Activated CD8-positive, alpha-beta memory T cell treated with anti-CD3 and anti-CD28 coated beads, Interleukin-2, amount 10 ng/mL, durations not matched to agents 7 days and 5 days (primary cell): ENCODE measurements around the gene SERPINE2. TPM values are rescaled to one million over a fixed set of nuclear protein-coding genes. Genes with fewer than 3 reads are reported as not detected.
A peak's percentile ranks its signal among the peaks of the same experiment; 100 is the strongest.

ENCODE experiments used
- ATAC-seq: fragments of 150-1000 bp; cut with Tn5 transposase; one replicate; pipeline ENCODE4 v1.10.0; 2021; ENCODE audit warnings: moderate library complexity
- CTCF ChIA-PET: fragments of 350-600 bp; sonication (Branson Sonifier 250); formaldehyde crosslinking; loops from one replicate; lab custom pipeline; 2021; ENCODE audit warnings: antibody characterized with exemption; lab: Charles Lee
- DNase-seq: peaks from one replicate; pipeline ENCODE4 v3.0.0-alpha.2; 2020
- H3K27ac Mint-ChIP-seq: one replicate; pipeline ENCODE4 v1.8.0; 2021; ENCODE audit warnings: mild to moderate bottlenecking, mixed read lengths
- H3K27me3 Mint-ChIP-seq: one replicate; pipeline ENCODE4 v1.8.0; 2021; ENCODE audit warnings: mixed read lengths
- H3K36me3 Mint-ChIP-seq: one replicate; pipeline ENCODE4 v1.8.0; 2021; ENCODE audit warnings: mild to moderate bottlenecking, mixed read lengths
- H3K4me1 Mint-ChIP-seq: one replicate; pipeline ENCODE4 v1.8.0; 2021; ENCODE audit warnings: mixed read lengths
- H3K4me3 Mint-ChIP-seq: one replicate; pipeline ENCODE4 v1.8.0; 2021; ENCODE audit warnings: mild to moderate bottlenecking, moderate library complexity, mixed read lengths
- H3K9me3 Mint-ChIP-seq: one replicate; pipeline ENCODE4 v1.8.0; 2022; ENCODE audit warnings: low read depth, mixed read lengths
- total RNA-seq, 2 experiments: library from RNA; stranded (reverse); gene quantifications; one replicate each; pipeline ENCODE4 v1.2.3, GENCODE V29; 2021

Gene SERPINE2
- total RNA-seq, 2 experiments from 2014 or later, result 1.9 to 8.2 TPM

- Mint-ChIP-seq H3K27ac (no peak overlapping the region), H3K4me3 (no peak overlapping the region), H3K36me3 (no peaks in the 10 kb centered on the region), H3K4me1 (no peaks in the 10 kb centered on the region), H3K27me3 (no peaks in the 10 kb centered on the region), H3K9me3 (no peaks in the 10 kb centered on the region)
- CTCF ChIA-PET, result interaction anchor here (1.4 to 5.6 kb wide), 2 partner anchors 7 to 17 kb away, joined by 4 to 44 read pairs; no protein-coding TSS in a partner anchor
- DNase-seq (no peak), ATAC-seq (no peak)
These were observed 62.4 kb downstream of the SERPINE2 start for GRCh38 chr2:223976635-223977226.

DNA sequence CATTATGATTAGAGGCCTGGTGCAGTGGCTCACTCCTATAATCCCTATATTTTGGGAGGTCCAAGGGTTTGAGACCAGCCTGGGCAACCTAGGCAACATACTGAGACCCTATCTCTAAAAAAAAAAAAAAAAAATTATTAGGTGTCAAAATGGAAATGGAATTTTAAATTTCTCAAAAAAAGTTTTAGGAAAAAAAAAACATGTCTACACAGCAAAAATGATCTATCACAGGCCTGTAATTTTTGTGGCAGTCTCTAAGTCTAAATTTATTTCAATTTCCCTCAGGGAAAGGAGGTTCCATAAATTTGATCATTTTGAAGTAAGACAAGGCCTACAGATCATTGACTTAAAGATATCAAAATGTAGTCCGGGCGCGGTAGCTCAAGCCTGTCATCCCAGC, 65.5 kb downstream of the SERPINE2 start:
- Mint-ChIP-seq H3K9me3 (no peaks in the 10 kb centered on the region), H3K4me3 (no peak overlapping the region)

GRCh38 chr2:223972656-223973102, 66.4 kb downstream of the SERPINE2 start:
- no peaks in the 10 kb centered on the region for H3K9me3 Mint-ChIP-seq
- no peak for ATAC-seq
- H3K4me3 Mint-ChIP-seq, result no peak overlapping the region
- no peak overlapping the region for H3K27ac Mint-ChIP-seq
- no peak for DNase-seq
- H3K36me3 Mint-ChIP-seq, result no peaks in the 10 kb centered on the region
- H3K4me1 Mint-ChIP-seq, result no peaks in the 10 kb centered on the region
- no peaks in the 10 kb centered on the region for H3K27me3 Mint-ChIP-seq
- CTCF ChIA-PET, result interaction anchor here (5.4 to 6.2 kb wide), 2 partner anchors 20 to 312 kb away, joined by 57 to 103 read pairs; no protein-coding TSS in a partner anchor

More for the DNA sequence above, 65.5 kb downstream of the SERPINE2 start:
- CTCF ChIA-PET, result interaction anchor here (5.4 kb wide), 1 partner anchor 19 kb away, joined by 57 read pairs; no protein-coding TSS in a partner anchor
- no peak for DNase-seq
- Mint-ChIP-seq H3K36me3 (no peaks in the 10 kb centered on the region), H3K4me1 (no peaks in the 10 kb centered on the region), H3K27me3 (no peaks in the 10 kb centered on the region), H3K27ac (no peak overlapping the region)
- ATAC-seq, result no peak

GRCh38 chr2:223971731-223972130, 67.4 kb downstream of the SERPINE2 start:
- Mint-ChIP-seq H3K27ac (no peak overlapping the region), H3K4me3 (no peak overlapping the region), H3K9me3 (no peaks in the 10 kb centered on the region), H3K4me1 (no peaks in the 10 kb centered on the region), H3K36me3 (peaks cover 2% of the 10 kb centered on the region), H3K27me3 (no peaks in the 10 kb centered on the region)
- CTCF ChIA-PET, result interaction anchor here (0.7 to 6.2 kb wide), 8 partner anchors 8 to 679 kb away, joined by 3 to 103 read pairs (median 29); partner anchors contain the start of gene MRPL44
- DNase-seq (no peak), ATAC-seq (no peak)

DNA sequence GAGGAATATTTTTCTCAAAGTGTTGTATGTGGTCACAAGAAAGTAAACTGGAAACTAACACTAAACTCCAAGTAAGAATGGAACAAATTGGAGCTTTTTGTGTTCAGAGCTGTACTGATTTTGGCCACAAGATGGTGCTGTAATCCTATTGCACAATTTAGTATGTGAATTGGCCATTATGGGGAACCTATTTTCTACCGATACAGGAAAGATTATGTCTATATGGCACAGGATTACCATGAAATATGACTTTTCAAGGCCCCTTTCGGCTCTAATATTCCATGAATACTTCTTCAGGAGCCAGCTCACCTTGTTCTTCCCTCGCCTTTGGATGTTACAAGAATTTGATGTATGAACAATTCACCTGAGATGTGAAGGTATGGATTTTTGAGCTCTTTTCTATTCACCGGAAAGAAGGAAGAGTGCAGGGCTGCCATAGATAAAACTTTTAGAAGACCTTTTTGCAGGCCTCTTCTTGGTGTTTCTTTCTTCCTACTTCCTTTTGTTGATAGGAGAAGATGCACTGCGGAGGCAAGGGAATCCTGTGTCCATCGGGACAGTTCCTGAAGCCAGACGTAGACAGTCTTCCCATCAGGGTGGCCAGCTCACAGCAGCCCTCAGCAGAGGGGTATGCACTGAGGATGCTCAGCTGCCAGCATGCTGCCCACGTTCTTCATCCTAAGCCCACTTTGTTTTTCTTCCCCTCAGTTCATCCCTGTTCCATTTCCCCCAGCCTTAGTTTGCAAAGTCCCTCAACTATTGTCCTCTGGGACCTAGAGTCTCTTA, 68.5 kb downstream of the SERPINE2 start:
- Mint-ChIP-seq H3K4me3 (no peak overlapping the region), H3K27ac (no peak overlapping the region), H3K9me3 (no peaks in the 10 kb centered on the region), H3K36me3 (peaks cover 5% of the 10 kb centered on the region), H3K27me3 (no peaks in the 10 kb centered on the region), H3K4me1 (peaks cover 1% of the 10 kb centered on the region)
- DNase-seq (peak; percentile 61), ATAC-seq (peak; percentile 64)
- CTCF ChIA-PET, result interaction anchor here (0.8 to 6.2 kb wide), 32 partner anchors 9 to 680 kb away, joined by 3 to 103 read pairs (median 5); partner anchors contain the start of genes MRPL44 and WDFY1

GRCh38 chr2:223969856-223970255, 69.2 kb downstream of the SERPINE2 start:
- Mint-ChIP-seq H3K9me3 (no peaks in the 10 kb centered on the region), H3K36me3 (peaks cover 7% of the 10 kb centered on the region), H3K27ac (no peak overlapping the region), H3K4me3 (no peak overlapping the region), H3K27me3 (no peaks in the 10 kb centered on the region), H3K4me1 (peaks cover 4% of the 10 kb centered on the region)
- CTCF ChIA-PET, result interaction anchor here (0.7 to 6.2 kb wide), 32 partner anchors 9 to 681 kb away, joined by 3 to 103 read pairs (median 5); partner anchors contain the start of genes MRPL44 and WDFY1
- no peak for DNase-seq
- ATAC-seq, result no peak

DNA sequence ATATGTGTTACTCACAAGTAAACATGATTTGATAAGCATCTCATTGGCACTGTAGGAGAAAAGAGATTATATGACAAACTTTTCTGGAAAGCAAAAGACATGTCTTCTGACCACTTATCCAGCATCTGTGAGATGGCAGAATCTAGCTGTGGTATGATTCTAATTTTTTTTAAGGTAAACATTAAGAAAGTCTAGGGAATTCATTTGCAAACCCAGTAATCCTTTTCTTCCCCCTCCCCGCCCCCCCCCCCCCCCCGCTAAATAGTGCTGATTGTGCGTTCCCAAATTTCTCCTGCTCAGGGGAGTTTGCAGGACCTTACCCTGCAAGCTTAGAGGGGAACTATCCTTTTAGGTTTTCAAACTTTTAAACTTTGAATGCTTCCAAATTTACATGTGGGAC, 69.8 kb downstream of the SERPINE2 start:
- Mint-ChIP-seq H3K27ac (no peak overlapping the region), H3K27me3 (no peaks in the 10 kb centered on the region), H3K9me3 (no peaks in the 10 kb centered on the region), H3K36me3 (peaks cover 9% of the 10 kb centered on the region), H3K4me1 (peaks cover 4% of the 10 kb centered on the region), H3K4me3 (no peak overlapping the region)
- ATAC-seq (no peak), DNase-seq (no peak)
- CTCF ChIA-PET, result interaction anchor here (0.7 to 6.2 kb wide), 21 partner anchors 8 to 681 kb away, joined by 3 to 103 read pairs (median 9); partner anchors contain the start of genes MRPL44 and WDFY1

DNA sequence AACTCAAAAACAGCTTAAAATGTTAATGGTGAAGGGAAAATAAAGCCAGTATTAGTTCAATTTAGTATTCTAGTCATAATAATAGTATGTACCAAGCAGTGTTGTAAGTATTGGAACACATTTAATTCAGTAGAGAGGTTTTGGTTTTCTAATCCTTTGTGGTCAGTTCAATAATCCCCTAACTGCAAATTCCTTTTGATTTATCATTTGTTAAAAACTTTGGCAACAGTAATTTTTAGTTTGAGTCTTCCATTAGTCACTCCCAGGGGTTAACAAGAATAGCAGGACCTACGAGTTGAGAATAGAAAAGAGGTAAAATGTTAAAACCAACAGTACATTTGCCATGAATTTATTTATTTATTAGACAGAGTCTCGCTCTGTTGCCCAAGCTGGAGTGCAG, 71.1 kb downstream of the SERPINE2 start:
- H3K9me3 Mint-ChIP-seq, result no peaks in the 10 kb centered on the region
- ATAC-seq (no peak), DNase-seq (no peak)
- H3K27me3 Mint-ChIP-seq, result no peaks in the 10 kb centered on the region
- H3K4me1 Mint-ChIP-seq, result peaks cover 9% of the 10 kb centered on the region
- no peak overlapping the region for H3K27ac Mint-ChIP-seq
- CTCF ChIA-PET, result interaction anchor here (0.8 to 6.2 kb wide), 3 partner anchors 12 to 317 kb away, joined by 4 to 103 read pairs (median 44); no protein-coding TSS in a partner anchor
- H3K36me3 Mint-ChIP-seq, result peaks cover 15% of the 10 kb centered on the region
- no peak overlapping the region for H3K4me3 Mint-ChIP-seq

GRCh38 chr2:223959688-223960087, 79.4 kb downstream of the SERPINE2 start:
- Mint-ChIP-seq H3K27me3 (no peaks in the 10 kb centered on the region), H3K9me3 (no peaks in the 10 kb centered on the region), H3K27ac (peak overlapping the region; percentile 40), H3K4me3 (peak overlapping the region; percentile 26), H3K4me1 (peaks cover 62% of the 10 kb centered on the region), H3K36me3 (peaks cover 37% of the 10 kb centered on the region)
- ATAC-seq, result no peak
- CTCF ChIA-PET, result interaction anchor here (3.4 kb wide), 1 partner anchor 10 kb away, joined by 40 read pairs; no protein-coding TSS in a partner anchor
- DNase-seq, result no peak

DNA sequence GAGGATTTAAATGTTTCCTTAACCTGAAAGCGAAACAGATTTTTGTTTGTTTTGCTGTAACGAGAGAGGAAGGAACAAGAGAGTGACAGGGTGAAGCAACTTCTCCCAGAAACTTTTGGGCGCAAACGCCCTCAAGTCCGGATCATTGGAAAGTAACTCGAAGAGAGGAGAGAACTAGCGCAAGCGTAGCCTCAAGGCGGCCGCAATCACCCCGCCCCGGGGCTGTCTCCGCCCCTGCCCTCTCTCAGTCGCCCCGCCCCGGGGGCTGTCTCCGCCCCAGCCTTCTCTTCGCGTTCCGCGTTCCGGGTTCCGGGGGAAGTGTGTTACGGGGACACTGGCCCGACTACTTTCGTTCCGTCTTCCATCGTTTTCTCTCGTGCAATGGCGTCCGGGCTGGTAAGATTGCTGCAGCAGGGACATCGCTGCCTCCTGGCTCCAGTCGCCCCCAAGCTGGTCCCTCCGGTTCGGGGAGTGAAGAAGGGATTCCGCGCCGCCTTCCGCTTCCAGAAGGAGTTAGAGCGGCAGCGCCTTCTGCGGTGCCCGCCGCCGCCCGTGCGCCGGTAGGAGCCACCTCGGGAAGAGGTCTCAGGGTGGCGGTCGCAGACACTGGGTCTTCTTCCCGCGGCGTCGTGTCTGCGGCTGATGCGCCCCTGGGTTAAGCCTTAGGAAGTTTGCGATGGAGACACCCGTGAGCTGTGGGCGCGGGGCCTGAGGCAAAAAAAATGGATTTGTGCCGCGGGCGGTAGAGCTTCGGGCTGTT, 81.8 kb downstream of the SERPINE2 start, which contains the start of gene MRPL44:
Gene MRPL44 (plus strand): TSS at position 372 of the 760 bp plus-strand sequence. CDS start 10 bp downstream, at position 382.
- H3K4me3 Mint-ChIP-seq, result peak within 1 kb of the TSS; percentile 95
- no peaks in the 10 kb centered on the region for H3K27me3 Mint-ChIP-seq
- CTCF ChIA-PET, result interaction anchor here (0.9 to 3.0 kb wide), 9 partner anchors 9 to 412 kb away, joined by 3 to 18 read pairs (median 3); partner anchors contain the start of gene WDFY1
- H3K36me3 Mint-ChIP-seq, result peaks cover 29% of the 10 kb centered on the region
- peaks cover 58% of the 10 kb centered on the region for H3K4me1 Mint-ChIP-seq
- H3K27ac Mint-ChIP-seq, result peak within 1 kb of the TSS; percentile 92
- ATAC-seq (peak; percentile 100), DNase-seq (peak; percentile 96)
- no peaks in the 10 kb centered on the region for H3K9me3 Mint-ChIP-seq

DNA sequence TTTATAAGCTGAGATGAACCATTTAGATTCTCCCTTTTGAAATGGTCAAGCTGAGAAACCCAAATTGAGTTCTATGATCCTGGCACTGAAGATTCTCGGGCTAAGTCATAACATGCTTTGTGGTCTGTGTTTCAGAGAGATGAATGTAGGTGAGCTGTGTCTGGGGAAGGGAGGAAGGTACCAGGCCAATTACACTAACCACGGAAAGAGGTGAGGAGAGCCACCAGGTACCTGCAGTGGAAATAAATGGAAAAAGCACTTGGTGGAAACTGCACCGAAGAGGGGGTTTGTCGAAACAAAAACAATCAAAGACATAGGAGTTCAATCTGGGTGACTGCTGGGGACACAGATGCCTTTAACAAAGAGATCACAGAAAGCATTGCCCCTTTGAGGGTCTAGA, 82.8 kb downstream of the SERPINE2 start:
- no peak for DNase-seq
- Mint-ChIP-seq H3K36me3 (peaks cover 20% of the 10 kb centered on the region), H3K27ac (peak overlapping the region; percentile 73), H3K9me3 (no peaks in the 10 kb centered on the region), H3K4me1 (peaks cover 54% of the 10 kb centered on the region), H3K27me3 (no peaks in the 10 kb centered on the region), H3K4me3 (peak overlapping the region; percentile 35)
- CTCF ChIA-PET, result interaction anchor here (1.4 to 3.0 kb wide), 2 partner anchors 11 to 14 kb away, joined by 4 to 18 read pairs; partner anchors contain the start of gene WDFY1
- ATAC-seq, result no peak

GRCh38 chr2:223954401-223954800, 84.7 kb downstream of the SERPINE2 start:
- CTCF ChIA-PET, result interaction anchor here (0.7 to 1.0 kb wide), 2 partner anchors 9 to 17 kb away, joined by 3 read pairs; partner anchors contain the start of gene WDFY1
- no peak for ATAC-seq
- Mint-ChIP-seq H3K27ac (no peak overlapping the region), H3K4me1 (peaks cover 47% of the 10 kb centered on the region), H3K4me3 (no peak overlapping the region), H3K9me3 (no peaks in the 10 kb centered on the region), H3K27me3 (no peaks in the 10 kb centered on the region), H3K36me3 (peaks cover 4% of the 10 kb centered on the region)
- DNase-seq, result no peak
